ES-I3 (cell line): Measurements from ENCODE around the gene VPS45.
A peak's percentile ranks its signal among the peaks of the same experiment; 100 is the strongest.
"Not testable (repeated sequence)": the region's sequence is repeated elsewhere in the genome, so short reads cannot be mapped to it uniquely, and the experiment has no call there.

Experiments
- H3K36me3 ChIP-seq: 2 replicates; pipeline ENCODE4 v1.6.1; 2013; ENCODE audit warnings: mild to moderate bottlenecking, low read length, control low read depth, moderate library complexity; ENCODE audit not compliant: insufficient read depth
- H3K4me1 ChIP-seq: 2 replicates; pipeline ENCODE4 v1.6.1; 2013; ENCODE audit warnings: mild to moderate bottlenecking, control low read depth, low read length; ENCODE audit not compliant: insufficient read depth
- H3K9ac ChIP-seq: 2 replicates; pipeline ENCODE4 v1.6.1; 2013; ENCODE audit warnings: low read depth, mild to moderate bottlenecking, low read length, moderate library complexity
- H3K9me3 ChIP-seq: 2 replicates; pipeline ENCODE4 v1.6.1; 2013; ENCODE audit warnings: mild to moderate bottlenecking, low read length, moderate library complexity; ENCODE audit not compliant: control insufficient read depth, insufficient read depth

The VPS45 gene

GRCh38 chr1:150127464-150127863 is 59.9 kb downstream of the VPS45 start:
- H3K9ac ChIP-seq, result no peak overlapping the region
- no peaks in the 10 kb centered on the region for H3K36me3 ChIP-seq
- no peaks in the 10 kb centered on the region for H3K4me1 ChIP-seq
- no peaks in the 10 kb centered on the region for H3K9me3 ChIP-seq

- Histone ChIP-seq H3K36me3 (no peaks in the 10 kb centered on the region), H3K9me3 (no peaks in the 10 kb centered on the region), H3K4me1 (no peaks in the 10 kb centered on the region), H3K9ac (no peak overlapping the region)
These were observed 60.3 kb downstream of the VPS45 start for GRCh38 chr1:150127868-150128267.

- no peaks in the 10 kb centered on the region for H3K9me3 ChIP-seq
- no peak overlapping the region for H3K9ac ChIP-seq
These were observed 64.8 kb downstream of the VPS45 start for GRCh38 chr1:150132372-150132771.

GRCh38 chr1:150134537-150134936 is 67.0 kb downstream of the VPS45 start:
- H3K36me3 ChIP-seq, result no peaks in the 10 kb centered on the region
- no peaks in the 10 kb centered on the region for H3K9me3 ChIP-seq
- H3K4me1 ChIP-seq, result no peaks in the 10 kb centered on the region
- no peak overlapping the region for H3K9ac ChIP-seq

More at GRCh38 chr1:150132372-150132771, 64.8 kb downstream of the VPS45 start:
- H3K36me3 ChIP-seq, result no peaks in the 10 kb centered on the region
- no peaks in the 10 kb centered on the region for H3K4me1 ChIP-seq

GRCh38 chr1:150135400-150135799 is 67.8 kb downstream of the VPS45 start:
- H3K4me1 ChIP-seq, H3K9ac ChIP-seq, H3K9me3 ChIP-seq, H3K36me3 ChIP-seq: not testable (repeated sequence)

GRCh38 chr1:150138044-150138443 is 70.5 kb downstream of the VPS45 start:
- H3K36me3 ChIP-seq, result no peaks in the 10 kb centered on the region

GRCh38 chr1:150141452-150141851 is 73.9 kb downstream of the VPS45 start:
- no peak overlapping the region for H3K9ac ChIP-seq
- H3K4me1 ChIP-seq, result no peaks in the 10 kb centered on the region
- H3K9me3 ChIP-seq, result no peaks in the 10 kb centered on the region
- H3K36me3 ChIP-seq, result no peaks in the 10 kb centered on the region

More at GRCh38 chr1:150138044-150138443, 70.5 kb downstream of the VPS45 start:
- H3K9ac ChIP-seq, result no peak overlapping the region
- no peaks in the 10 kb centered on the region for H3K4me1 ChIP-seq
- no peaks in the 10 kb centered on the region for H3K9me3 ChIP-seq

- H3K4me1 ChIP-seq, result no peaks in the 10 kb centered on the region
- H3K9ac ChIP-seq, result no peak overlapping the region
- no peaks in the 10 kb centered on the region for H3K9me3 ChIP-seq
- H3K36me3 ChIP-seq, result no peaks in the 10 kb centered on the region
These were observed 74.5 kb downstream of the VPS45 start for GRCh38 chr1:150142083-150142482.

GRCh38 chr1:150144606-150145005 is 77.0 kb downstream of the VPS45 start:
- no peak overlapping the region for H3K9ac ChIP-seq
- no peaks in the 10 kb centered on the region for H3K9me3 ChIP-seq
- no peaks in the 10 kb centered on the region for H3K36me3 ChIP-seq
- H3K4me1 ChIP-seq, result no peaks in the 10 kb centered on the region

- H3K9me3 ChIP-seq, H3K36me3 ChIP-seq, H3K9ac ChIP-seq, H3K4me1 ChIP-seq: not testable (repeated sequence)
These were observed 78.4 kb downstream of the VPS45 start for GRCh38 chr1:150146016-150146415.

GRCh38 chr1:150146849-150147542 is 79.4 kb downstream of the VPS45 start:
- Histone ChIP-seq H3K4me1 (peaks cover 7% of the 10 kb centered on the region; the same call in 1 of the 2 replicates), H3K36me3 (no peaks in the 10 kb centered on the region), H3K9me3 (no peaks in the 10 kb centered on the region), H3K9ac (no peak overlapping the region)

- peaks cover 11% of the 10 kb centered on the region; the same call in 1 of the 2 replicates for H3K4me1 ChIP-seq
- no peaks in the 10 kb centered on the region for H3K36me3 ChIP-seq
- H3K9ac ChIP-seq, result peak overlapping the region; percentile 82; the same call in 1 of the 2 replicates
- H3K9me3 ChIP-seq, result no peaks in the 10 kb centered on the region
These were observed 81.3 kb downstream of the VPS45 start for GRCh38 chr1:150148837-150149270.

GRCh38 chr1:150149271-150150132 is 81.9 kb downstream of the VPS45 start, which contains the start of gene PLEKHO1:
PLEKHO1 (plus strand) TSS chr1:150149916; CDS start chr1:150150258, 342 bp downstream.
- Histone ChIP-seq H3K9me3 (no peaks in the 10 kb centered on the region), H3K4me1 (peaks cover 11% of the 10 kb centered on the region; the same call in 1 of the 2 replicates), H3K9ac (peak within 1 kb of the TSS; percentile 82), H3K36me3 (no peaks in the 10 kb centered on the region)

- Histone ChIP-seq H3K9me3 (no peaks in the 10 kb centered on the region), H3K36me3 (peaks cover 3% of the 10 kb centered on the region; the same call in 1 of the 2 replicates), H3K9ac (peak overlapping the region; percentile 82), H3K4me1 (peaks cover 11% of the 10 kb centered on the region; the same call in 1 of the 2 replicates)
These were observed 82.8 kb downstream of the VPS45 start for GRCh38 chr1:150150133-150151021.
